ENCODE measurements around the gene GNAI2. TPM values are rescaled to one million over a fixed set of nuclear protein-coding genes. Genes with fewer than 3 reads are reported as not detected.

Gene GNAI2
- total RNA-seq, 1 donor from 2014 or later, result 118 TPM

- intact Hi-C loops (cut with micrococcal nuclease), result no loop called here
- no peak overlapping the region for H3K4me3 ChIP-seq
- DNase-seq, result no peak
- no peak for TF ChIP-seq CTCF (IDR thresholded peaks at IDR 0.05; ENCODE audit: borderline replicate concordance)
- H3K27me3 ChIP-seq (ENCODE audit: low read depth), result no peaks in the 10 kb centered on the region
- H3K9me3 ChIP-seq (replicated peaks), result no peaks in the 10 kb centered on the region
- peaks cover 9% of the 10 kb centered on the region for H3K4me1 ChIP-seq
- H3K27ac ChIP-seq (replicated peaks), result no peak overlapping the region
- no peaks in the 10 kb centered on the region for H3K36me3 ChIP-seq
These were observed 18.3 kb upstream of the GNAI2 start for GRCh38 chr3:50217681-50218080.

GRCh38 chr3:50218448-50218847 lies 17.6 kb upstream of the GNAI2 start:
- no peak for TF ChIP-seq CTCF (IDR thresholded peaks at IDR 0.05; ENCODE audit: borderline replicate concordance)
- Histone ChIP-seq H3K27me3 (ENCODE audit: low read depth) (no peaks in the 10 kb centered on the region), H3K4me1 (peaks cover 9% of the 10 kb centered on the region), H3K4me3 (no peak overlapping the region), H3K9me3 (replicated peaks) (no peaks in the 10 kb centered on the region), H3K36me3 (no peaks in the 10 kb centered on the region), H3K27ac (replicated peaks) (no peak overlapping the region)
- no peak for DNase-seq
- intact Hi-C loops (cut with micrococcal nuclease), result no loop called here

- Histone ChIP-seq H3K27ac (replicated peaks) (no peak overlapping the region), H3K36me3 (no peaks in the 10 kb centered on the region), H3K4me3 (no peak overlapping the region), H3K27me3 (ENCODE audit: low read depth) (peaks cover 3% of the 10 kb centered on the region), H3K4me1 (peaks cover 9% of the 10 kb centered on the region), H3K9me3 (replicated peaks) (no peaks in the 10 kb centered on the region)
- no peak for DNase-seq
- TF ChIP-seq CTCF (IDR thresholded peaks at IDR 0.05; ENCODE audit: borderline replicate concordance), result no peak
- intact Hi-C loops (cut with micrococcal nuclease), result no loop called here
These were observed 16.7 kb upstream of the GNAI2 start for GRCh38 chr3:50219285-50219684.

- no peaks in the 10 kb centered on the region for H3K36me3 ChIP-seq
- DNase-seq, result no peak
- intact Hi-C loops (cut with micrococcal nuclease), result no loop called here
- peaks cover 9% of the 10 kb centered on the region for H3K4me1 ChIP-seq
- H3K4me3 ChIP-seq, result no peak overlapping the region
- no peak for TF ChIP-seq CTCF (IDR thresholded peaks at IDR 0.05; ENCODE audit: borderline replicate concordance)
- no peaks in the 10 kb centered on the region for H3K9me3 ChIP-seq (replicated peaks)
- H3K27me3 ChIP-seq (ENCODE audit: low read depth), result peaks cover 10% of the 10 kb centered on the region
- no peak overlapping the region for H3K27ac ChIP-seq (replicated peaks)
These were observed 15.9 kb upstream of the GNAI2 start for GRCh38 chr3:50220109-50220508.

GRCh38 chr3:50221051-50221410 lies 15.0 kb upstream of the GNAI2 start:
- DNase-seq, result no peak
- H3K36me3 ChIP-seq, result no peaks in the 10 kb centered on the region
- TF ChIP-seq CTCF (IDR thresholded peaks at IDR 0.05; ENCODE audit: borderline replicate concordance), result no peak
- no peak overlapping the region for H3K27ac ChIP-seq (replicated peaks)
- H3K9me3 ChIP-seq (replicated peaks), result no peaks in the 10 kb centered on the region
- no peak overlapping the region for H3K4me3 ChIP-seq
- intact Hi-C loops (cut with micrococcal nuclease), result no loop called here
- peaks cover 13% of the 10 kb centered on the region for H3K4me1 ChIP-seq
- H3K27me3 ChIP-seq (ENCODE audit: low read depth), result peaks cover 10% of the 10 kb centered on the region

Data from left ventricle myocardium inferior (tissue), 1 donor.